HG02798 (cell line): ENCODE measurements around the gene PPP6R3.
"Not testable (repeated sequence)": the region's sequence is repeated elsewhere in the genome, so short reads cannot be mapped to it uniquely, and the experiment has no call there.

Experiments
- ATAC-seq: cut with Tn5 transposase; IDR thresholded peaks from one replicate; pipeline ENCODE4 v1.9.1; 2021; ENCODE audit warnings: mild to moderate bottlenecking; ENCODE audit not compliant: unreplicated experiment, poor library complexity

The PPP6R3 gene

DNA sequence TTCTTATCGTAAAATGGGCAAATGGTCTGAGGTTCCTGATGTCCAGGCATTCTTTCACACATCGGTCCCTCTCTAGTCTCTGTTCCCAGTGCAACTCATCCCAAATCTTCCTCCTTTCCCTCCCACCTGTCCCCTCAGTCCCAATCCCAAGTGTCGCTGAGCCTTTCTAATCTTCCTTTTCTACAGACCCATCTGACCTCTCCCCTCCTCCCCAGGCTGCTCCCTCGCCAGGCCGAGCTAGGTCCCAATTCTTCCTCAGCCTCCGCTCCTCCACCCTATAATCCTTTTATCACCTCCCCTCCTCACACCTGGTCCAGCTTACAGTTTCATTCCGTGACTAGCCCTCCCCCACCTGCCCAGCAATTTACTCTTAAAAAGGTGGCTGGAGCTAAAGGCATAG lies 174.6 kb downstream of the PPP6R3 start:
- not testable (repeated sequence) for ATAC-seq

DNA sequence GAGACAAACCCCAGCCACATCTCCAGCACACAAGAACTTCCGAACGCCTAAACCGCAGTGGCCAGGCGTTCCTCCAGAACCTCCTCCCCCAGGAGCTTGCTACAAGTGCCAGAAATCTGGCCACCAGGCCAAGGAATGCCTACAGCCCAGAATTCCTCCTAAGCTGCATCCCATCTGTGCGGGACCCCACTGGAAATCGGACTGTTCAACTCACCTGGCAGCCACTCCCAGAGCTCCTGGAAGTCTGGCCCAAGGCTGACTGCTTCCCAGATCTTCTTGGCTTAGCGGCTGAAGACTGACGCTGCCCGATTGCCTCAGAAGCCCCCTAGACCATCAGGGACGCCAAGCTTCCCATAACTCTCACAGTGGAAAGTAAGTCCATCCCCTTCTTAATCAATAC lies 175.3 kb downstream of the PPP6R3 start:
- ATAC-seq = not testable (repeated sequence)

- ATAC-seq = not testable (repeated sequence)
Observed at GRCh38 chr11:68639322-68639721, 178.8 kb downstream of the PPP6R3 start.

DNA sequence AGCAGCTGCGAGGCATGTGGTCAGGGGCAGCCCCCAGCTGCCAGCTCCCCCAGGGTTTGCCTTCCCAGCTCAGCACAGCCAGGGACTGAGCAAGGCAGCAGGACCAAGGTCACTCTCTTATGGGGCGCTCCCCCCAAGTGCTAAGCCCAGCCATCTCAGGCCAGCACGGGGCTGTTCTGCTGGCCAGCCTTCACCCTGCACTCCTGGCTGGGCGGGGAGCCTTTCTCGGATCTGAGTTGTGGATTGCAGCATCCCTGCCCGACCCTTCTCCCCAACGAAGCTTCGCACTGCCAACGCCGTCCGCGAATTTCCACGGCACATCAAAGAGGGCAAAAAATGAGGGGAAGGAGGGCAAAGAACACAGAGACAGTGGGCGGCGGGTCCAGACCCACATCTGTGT lies 181.3 kb downstream of the PPP6R3 start:
- no peak for ATAC-seq

- no peak for ATAC-seq
Observed at GRCh38 chr11:68643585-68643984, 183.0 kb downstream of the PPP6R3 start.

- no peak for ATAC-seq
Observed at GRCh38 chr11:68646832-68647231, 186.3 kb downstream of the PPP6R3 start.

DNA sequence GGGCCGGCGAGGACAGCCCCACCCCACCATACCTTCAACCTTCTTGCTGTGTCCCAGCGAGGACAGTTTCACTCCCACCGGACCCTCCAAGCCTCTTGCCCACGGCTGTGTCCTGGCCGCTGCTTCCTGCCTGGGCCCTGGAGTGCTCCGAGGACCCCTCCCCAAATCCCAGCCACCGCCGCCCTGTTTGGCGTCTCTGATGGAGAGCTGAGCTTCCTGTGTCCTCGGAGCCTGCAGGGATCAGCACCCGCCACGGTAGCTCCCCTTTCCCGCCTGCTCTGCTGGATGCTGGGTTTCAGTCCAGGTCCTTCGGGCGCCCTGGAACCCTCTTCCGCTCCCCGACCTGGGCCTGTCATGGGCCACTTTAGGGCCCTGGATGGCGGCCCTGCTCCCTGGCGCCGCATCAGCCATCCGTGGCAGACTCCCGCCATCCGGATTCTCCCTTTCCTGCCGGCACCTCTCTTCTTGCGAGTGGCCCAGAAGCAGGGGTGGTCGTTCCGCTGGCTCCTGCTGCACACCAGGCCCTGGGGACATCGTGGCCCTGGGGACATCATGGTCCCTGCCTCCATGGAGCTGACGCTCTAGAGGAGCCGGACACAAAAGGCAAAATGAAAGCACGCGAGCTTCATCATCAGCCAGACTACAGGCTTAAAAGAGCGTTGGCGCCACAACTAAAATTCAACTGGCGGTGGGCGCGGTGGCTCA lies 189.5 kb downstream of the PPP6R3 start:
- no peak for ATAC-seq

DNA sequence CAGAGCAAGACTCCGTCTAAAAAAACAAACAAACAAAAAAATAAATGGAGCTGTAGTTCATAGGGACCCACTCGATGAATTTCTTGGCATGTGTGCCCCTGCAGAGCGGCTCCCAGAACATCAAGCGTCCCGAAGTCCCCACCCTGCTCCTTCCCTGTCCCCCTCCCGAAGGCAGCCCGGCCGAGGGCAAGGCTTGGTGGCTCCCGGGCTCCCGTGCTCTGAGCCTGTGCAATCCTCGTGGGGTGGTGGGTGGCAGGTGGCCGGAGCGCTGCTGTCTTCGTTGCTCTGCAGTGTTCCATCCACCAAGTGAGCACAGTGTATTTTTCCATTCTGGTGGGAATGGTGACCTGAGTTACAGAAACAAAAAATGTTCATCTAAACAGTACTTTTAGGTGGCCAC lies 190.2 kb downstream of the PPP6R3 start:
- ATAC-seq = no peak

DNA sequence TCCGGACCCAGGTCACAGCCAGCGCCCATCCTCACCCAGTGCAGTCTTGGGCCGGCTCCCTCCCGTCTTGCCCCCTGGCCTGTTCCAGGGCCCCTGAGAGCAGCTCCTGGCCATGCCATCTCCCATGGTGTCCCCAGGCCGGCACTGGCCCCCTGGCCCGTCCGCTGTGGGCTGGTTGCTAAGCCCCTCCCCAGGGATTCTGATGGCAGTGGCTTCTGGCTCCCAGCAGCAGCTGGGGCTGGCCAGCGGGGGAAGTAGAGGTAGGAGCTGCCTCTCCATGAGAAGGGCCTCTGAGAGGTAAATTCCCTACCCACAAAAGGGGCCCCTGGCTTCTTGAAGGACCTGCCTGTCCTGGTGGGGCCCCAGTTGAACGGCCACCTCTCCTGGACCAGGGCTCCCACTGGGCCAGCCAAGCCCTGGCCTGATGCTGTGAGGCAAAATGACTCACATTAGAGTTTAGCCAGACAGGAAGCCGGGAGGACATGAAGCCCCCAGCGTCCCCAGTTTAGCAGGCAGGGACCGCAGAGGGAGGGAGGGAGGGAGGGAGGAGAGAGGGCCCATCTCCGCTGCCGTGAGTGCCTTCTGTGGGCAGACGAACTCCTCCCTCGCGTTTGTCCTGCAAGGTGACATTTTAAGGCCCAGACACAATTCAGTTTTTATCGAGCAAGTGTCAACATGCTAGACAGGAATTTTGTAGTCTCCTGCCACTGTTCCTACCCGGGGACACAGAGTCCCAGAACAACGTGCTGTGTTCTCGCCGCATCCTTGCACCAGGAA lies 190.8 kb downstream of the PPP6R3 start:
- ATAC-seq = no peak

DNA sequence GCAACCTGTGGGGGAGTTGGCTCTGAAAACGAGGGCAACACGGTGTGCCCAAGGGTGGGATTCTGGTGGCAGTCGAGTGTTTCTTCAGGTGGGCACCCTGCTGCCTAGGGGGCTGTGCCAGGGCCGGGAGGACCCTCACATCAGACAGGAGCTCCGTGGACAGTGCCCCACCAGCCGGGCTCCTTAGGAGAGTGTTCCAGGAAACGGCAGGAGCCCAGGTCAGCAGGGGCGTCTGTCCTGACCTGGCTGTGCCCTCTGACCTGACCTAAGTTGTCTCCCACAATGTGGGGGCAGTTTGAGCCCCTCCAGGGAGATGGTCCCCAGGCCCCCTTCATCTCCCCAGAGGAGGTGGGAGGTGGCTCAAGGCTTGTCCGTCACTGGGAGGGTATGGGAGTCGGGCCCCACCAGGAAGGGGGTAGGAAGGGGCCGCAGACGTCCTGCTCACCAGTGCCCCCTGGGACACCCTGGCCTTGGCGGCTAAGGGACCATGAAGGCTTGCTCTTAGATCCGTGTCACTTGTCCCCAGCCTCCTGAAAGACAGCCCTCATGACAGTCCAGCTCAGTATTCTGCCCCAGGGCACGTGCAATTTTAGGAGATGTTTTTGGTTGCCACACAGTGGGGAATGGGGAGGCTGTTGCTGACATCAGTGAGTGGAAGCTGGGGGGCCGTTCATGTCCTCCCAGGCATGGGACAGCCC lies 191.6 kb downstream of the PPP6R3 start:
- ATAC-seq = no peak

- ATAC-seq = no peak
Observed at GRCh38 chr11:68652683-68653156, 192.2 kb downstream of the PPP6R3 start.

GRCh38 chr11:68653486-68654430 lies 193.2 kb downstream of the PPP6R3 start:
- no peak for ATAC-seq

DNA sequence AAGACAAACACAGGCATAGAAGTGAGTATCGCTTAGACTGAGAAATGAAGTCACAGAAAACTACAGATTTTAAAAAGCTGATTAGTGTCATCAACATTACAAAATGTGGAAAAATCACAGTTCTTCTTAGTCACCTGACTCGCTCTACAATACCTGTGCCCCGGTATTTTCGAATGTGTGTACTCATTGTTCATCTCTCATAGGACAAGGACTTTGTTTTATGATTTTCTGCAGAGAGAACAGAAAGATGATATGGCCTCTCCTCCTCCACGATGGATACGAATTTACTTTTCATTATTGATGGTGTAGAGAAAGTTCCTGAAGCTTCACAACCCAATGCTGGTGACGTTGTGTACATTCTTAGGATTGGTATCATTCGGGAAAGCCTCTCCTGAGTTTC lies 194.4 kb downstream of the PPP6R3 start:
- ATAC-seq = no peak

DNA sequence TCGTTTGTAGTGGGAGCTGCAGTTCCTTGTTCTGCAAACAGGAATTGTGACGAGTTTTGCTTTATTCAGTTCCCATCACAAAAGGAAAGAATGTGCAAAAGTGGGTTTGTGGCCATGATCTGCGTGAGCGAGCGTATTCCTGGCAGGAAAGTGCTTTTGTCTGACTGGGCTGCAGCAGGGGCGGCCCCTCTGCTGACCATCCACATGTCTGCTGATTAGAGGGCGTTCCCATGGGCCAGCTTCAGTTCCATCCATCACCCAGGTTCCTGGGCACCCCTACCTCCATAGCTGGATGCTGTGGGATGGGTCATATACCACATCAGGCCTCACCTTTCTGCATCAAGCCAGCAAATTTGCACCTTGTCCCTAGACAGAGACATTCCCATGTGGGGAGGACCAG lies 194.9 kb downstream of the PPP6R3 start:
- ATAC-seq = no peak

GRCh38 chr11:68655806-68656205 lies 195.3 kb downstream of the PPP6R3 start:
- ATAC-seq = no peak

DNA sequence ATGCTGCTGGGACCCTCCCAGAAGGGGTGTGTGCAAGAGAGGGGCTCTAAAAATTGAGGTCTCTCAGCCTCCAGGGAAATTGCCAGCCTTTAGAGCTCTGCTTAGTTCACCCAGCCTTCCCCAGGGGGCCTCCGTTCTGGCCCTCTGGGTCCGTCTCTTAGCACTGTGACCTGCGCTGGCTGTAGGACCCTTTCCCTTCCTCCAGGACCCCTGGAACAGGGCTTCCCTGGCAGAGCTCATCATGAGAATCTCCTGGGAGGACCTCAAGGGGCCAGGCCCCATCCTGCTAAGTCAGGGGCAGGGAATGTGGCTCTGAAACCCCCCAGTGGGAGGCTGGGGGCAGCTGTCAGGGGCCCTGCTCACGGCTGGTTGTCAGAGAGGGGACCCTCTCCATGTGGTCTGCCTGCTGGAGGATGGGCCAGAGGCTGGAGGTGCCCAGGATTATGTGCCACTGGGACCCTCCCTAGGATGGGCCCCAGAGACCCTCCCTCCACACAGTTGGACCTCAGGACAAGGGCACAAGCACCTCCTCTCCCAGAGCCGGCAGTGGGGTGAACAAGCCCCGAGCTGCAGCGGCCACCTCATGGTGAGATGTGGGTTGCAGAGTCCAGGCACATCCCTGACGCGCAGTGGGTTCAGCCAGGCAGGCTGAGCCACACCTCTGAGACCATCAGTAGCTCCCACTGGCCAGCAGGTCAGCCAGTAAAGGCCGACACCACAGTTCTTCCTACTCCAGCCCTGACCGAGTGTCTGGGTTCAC lies 196.6 kb downstream of the PPP6R3 start:
- ATAC-seq = no peak

DNA sequence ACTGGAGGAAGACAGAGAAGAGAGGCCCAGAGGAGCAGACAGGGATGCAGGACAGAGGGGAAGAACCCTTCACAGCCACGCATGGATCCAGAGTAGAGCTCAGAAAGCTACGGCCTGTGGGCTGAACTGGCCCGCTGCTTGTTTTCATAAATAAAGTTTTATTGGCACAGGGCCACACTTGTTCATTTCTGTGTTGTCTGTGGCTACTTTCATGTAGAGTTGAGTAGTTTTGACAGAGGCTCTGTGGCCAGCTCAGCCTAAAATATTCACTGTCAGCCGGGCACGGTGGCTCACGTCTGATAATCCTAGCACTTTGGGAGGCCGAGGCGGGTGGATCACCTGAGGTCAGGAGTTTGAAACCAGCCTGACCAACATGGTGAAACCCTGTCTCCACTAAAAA lies 197.5 kb downstream of the PPP6R3 start:
- no peak for ATAC-seq

DNA sequence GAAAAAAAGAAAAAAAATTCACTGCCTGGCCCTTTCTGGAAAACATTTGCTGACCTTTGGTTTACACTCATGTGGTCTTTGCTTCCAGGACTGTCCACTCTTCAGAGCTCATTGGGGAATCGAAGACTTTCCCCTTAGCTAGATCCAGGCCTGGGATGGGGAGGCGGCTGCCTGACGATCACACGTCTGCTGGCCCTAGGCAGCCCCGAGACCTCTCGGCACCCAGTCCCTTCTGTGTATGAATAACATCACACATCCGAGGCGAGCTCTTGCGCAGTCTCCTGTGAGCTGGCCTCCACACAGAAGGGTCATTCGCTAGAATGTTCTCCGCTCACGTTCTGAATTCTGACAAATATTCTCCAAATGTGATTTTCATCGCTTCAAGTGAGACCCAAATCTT lies 198.1 kb downstream of the PPP6R3 start:
- ATAC-seq = no peak

- ATAC-seq = no peak
Observed at GRCh38 chr11:68659158-68659921, 198.8 kb downstream of the PPP6R3 start.
